ENCODE results near the gene PDGFA.
A peak's percentile ranks its signal among the peaks of the same experiment; 100 is the strongest.

Gene PDGFA

GRCh38 chr7:457814-458510 lies 61.7 kb downstream of the PDGFA start:
- no peak for DNase-seq

DNA sequence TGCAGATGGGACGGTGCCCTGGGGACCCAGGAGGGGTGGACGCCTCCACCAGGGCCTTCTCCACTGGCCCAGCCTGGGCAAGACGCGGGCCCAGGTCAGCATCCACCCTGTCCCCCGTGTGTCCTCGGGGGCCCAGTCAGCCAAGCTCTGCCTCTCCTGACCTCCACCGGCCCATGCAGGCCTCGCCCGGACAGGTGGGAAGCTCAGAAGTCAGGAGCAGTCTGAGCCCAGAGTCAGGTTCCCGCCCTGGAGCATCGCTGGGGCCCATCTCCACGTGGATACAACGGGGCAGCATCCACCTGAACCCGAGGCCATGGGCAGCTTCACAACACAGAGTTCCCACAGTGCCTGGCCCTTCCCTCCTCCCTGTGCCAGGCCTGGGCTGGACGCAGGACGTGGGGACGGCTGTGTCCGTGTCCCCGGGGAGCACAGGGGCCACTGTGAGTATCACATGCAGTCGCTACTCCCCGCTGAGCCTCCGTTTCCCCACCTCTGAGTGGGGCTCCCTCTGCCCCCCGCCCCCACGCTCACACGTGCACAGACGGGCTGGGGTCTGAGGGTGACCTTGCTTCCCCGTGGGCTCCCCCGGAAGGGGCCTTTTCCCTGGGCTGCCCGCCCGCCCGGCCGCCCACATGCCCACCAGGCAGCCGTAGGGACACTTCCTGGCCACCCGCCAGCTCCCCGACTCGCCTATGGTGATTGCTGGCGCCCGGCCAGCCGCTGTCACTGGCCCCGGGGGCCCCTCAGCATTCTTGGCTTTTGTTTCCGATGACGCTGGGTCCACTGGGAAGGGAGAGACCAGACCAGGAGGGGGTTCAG lies 64.3 kb downstream of the PDGFA start:
- no peak for DNase-seq

GRCh38 chr7:454356-455109 lies 65.1 kb downstream of the PDGFA start:
- no peak for DNase-seq

DNA sequence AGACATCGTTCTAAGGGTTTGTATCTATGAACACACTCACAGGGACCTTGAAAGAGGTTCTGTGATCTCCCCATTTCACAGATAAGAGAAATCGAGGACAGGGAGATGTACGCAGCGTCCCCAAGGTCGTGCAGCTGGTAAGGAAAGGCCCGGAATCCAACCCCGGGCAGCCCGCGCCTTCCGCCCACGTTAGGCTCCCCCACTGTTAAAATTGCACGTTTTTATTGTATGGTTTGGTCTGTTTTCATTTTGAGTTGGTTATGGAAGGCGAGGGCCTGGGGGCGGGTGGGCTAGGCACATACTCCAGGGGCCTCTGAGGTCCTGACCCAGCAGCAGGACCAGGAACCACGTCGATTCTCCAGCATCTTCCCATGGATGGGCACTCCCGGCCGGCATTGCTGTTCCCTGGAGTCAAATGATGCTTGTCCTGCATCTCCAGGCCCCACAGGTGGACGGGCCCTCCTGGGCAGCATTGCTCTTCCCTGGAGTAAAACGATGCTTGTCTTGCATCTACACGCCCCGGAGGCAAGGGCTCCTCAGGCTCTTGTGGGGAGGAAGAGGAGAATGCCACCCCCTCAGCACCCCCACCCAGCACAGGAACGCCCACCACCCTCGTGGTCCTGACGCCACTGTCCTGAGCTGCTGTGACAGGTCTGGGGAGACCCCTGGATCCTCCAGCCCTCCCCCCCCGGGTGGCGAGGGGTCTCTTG lies 65.9 kb downstream of the PDGFA start:
- no peak for DNase-seq

- no peak for DNase-seq
These were observed 66.7 kb downstream of the PDGFA start for GRCh38 chr7:452791-453455.

DNA sequence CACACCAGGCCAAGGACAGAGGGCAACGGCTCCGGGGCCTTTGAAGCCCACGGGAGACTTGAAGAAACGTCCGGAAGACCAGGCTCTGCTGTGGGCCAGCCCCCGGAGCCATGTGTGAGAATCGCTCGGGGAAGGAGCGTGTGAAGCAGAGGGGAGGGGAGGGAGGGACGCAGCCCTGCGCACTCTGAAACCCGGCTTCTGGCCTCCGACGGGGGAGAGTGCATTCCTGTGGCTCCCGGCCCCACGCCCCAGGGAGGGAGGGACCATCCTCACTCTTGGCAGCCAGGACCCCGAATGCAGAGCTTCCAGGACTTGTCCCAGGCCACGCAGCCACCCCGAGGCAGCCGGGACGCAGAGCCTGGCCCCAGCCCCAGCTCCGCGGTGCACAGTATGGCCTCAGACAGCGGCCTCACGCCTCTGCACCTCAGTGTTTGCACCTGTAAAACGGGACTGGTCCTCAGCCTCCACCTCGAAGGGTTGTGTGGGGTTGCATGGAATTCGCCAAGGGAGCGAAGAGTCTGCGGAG lies 67.4 kb downstream of the PDGFA start:
- DNase-seq, result no peak

GRCh38 chr7:451255-452225 lies 68.1 kb downstream of the PDGFA start:
- no peak for DNase-seq

- DNase-seq, result peak; percentile 21
These were observed 68.9 kb downstream of the PDGFA start for GRCh38 chr7:450741-451140.

DNA sequence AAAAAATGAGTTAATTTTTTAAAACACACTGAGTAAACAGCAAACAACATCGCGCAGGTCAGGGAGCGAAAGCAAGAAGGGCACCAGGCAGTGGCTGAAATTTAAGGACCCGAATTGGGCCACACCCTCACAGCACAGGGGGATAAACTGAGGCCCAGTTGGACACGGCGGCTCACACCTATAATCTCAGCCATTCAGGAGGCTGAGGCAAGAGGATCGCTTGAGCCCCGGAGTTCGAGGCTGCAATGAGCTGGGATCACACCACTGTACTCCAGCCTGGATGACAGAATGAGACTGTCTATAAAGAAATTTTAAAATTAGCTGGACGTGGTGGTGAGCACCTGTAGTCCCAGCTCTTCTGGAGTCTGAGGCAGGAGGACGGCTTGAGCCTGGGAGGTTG lies 69.6 kb downstream of the PDGFA start:
- no peak for DNase-seq

GRCh38 chr7:449324-450019 lies 70.2 kb downstream of the PDGFA start:
- DNase-seq, result no peak

DNA sequence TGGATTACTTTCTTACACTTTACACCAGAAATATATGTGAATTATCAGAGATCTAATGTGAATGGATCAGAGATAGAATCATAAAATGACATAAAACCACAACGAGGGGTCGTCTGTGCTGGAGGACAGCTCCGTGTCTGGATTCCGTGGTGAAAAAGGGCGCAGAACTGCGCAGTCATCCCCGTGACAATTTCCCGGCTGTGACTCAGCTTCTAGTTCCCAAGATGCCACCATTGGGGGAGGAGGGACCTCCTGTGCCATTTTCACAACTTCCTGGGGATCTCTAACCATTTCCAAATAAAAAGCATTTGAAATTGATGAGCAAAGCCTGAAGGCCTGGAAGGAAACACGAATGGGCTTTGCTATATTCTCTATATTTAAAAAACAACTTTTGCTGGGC lies 72.1 kb downstream of the PDGFA start:
- no peak for DNase-seq

All from CD4-positive, alpha-beta T cell treated with Interleukin-6 for 4 hours (primary cell).